NCI-H526 treated with DMSO at 0.1 percent for 48 hours (cell line): ENCODE measurements around the gene ANKRD11.
"Not testable (repeated sequence)": the region's sequence is repeated elsewhere in the genome, so short reads cannot be mapped to it uniquely, and the experiment has no call there.

Source experiments
- DNase-seq: peaks from one replicate; lab custom pipeline; 2025; lab: John Stamatoyannopoulos, UW

The ANKRD11 gene

GRCh38 chr16:89478576-89479221, 11.7 kb downstream of the ANKRD11 start:
- no peak for DNase-seq

DNA sequence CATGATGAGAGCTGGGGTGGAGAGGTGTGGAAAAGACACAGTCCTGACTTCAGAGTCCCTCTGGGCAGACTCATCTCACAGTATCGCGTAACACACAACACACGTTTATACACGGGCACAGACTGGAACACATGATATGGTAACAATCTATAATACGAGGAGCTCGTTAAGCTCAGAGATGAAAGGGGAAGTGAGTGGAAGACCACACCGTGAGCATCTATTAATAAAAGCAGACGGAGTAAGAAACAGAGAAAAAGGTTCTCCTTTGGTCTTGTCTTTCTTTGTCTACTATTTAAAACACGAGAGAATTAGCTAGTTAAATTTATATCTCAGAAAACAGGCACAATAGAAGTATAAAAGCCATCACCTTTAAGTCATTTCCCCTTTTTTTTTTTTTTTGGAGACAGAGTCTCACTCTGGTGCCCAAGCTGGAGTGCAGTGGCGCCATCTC, 13.5 kb downstream of the ANKRD11 start:
- DNase-seq, result no peak

DNA sequence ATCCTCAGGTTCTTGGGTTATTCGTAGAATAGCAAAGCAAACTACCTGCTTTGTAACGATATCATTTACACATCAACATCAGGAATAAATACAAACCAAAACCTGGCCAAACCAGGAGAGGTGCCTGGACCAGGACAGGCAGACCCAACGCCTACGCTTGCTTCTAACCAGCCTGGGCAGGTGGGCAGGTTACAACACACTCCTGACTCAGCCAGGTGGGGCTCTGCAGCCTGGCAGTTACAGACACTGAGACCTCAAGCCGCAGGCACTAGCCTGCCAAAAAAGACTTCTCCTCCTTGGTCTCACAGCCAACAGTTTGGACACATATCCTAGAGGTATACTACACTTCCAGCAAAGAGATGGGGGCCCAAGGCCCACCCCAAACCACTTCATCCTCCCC, 14.0 kb downstream of the ANKRD11 start:
- DNase-seq, result no peak

GRCh38 chr16:89475144-89475543, 15.2 kb downstream of the ANKRD11 start:
- no peak for DNase-seq

GRCh38 chr16:89473791-89474414, 16.5 kb downstream of the ANKRD11 start:
- DNase-seq, result no peak

GRCh38 chr16:89473136-89473712, 17.1 kb downstream of the ANKRD11 start:
- DNase-seq, result no peak

GRCh38 chr16:89472711-89473075, 17.7 kb downstream of the ANKRD11 start:
- DNase-seq, result no peak

- no peak for DNase-seq
These were observed 23.0 kb downstream of the ANKRD11 start for GRCh38 chr16:89467382-89467781.

- DNase-seq, result no peak
These were observed 23.4 kb downstream of the ANKRD11 start for GRCh38 chr16:89466920-89467319.

GRCh38 chr16:89463312-89463711, 27.0 kb downstream of the ANKRD11 start:
- DNase-seq, result not testable (repeated sequence)

DNA sequence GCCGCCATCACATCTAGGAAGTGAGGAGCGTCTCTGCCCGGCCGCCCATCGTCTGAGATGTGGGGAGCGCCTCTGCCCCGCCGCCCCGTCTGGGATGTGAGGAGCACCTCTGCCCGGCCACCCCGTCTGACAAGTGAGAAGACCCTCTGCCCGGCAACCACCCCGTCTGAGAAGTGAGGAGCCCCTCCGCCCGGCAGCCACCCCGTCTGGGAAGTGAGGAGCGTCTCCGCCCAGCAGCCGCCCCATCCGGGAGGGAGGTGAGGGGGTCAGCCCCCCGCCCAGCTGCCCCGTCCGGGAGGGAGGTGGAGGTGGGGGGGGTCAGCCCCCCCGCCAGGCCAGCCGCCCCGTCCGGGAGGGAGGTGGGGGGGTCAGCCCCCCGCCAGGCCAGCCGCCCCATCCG, 27.7 kb downstream of the ANKRD11 start:
- not testable (repeated sequence) for DNase-seq

- DNase-seq, result not testable (repeated sequence)
These were observed 28.5 kb downstream of the ANKRD11 start for GRCh38 chr16:89461890-89462289.

DNA sequence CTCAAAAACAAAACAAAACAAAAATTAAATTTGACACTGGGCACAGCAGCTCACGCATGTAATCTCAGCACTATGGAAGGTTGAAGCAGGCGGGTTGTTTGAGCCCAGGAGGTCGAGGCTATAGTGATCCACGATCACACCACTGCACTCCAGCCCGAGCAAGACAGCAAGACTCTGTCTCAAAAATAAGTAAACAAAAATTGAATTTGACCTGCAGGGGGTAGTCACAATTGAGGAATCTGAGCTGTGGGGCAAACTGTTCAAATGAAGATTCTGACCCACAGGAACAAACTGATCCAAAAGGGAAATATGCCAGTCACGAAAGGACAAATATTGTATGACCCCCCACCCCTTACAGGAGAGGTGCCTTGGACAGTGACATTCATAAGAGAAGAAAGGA, 29.8 kb downstream of the ANKRD11 start:
- DNase-seq, result no peak

GRCh38 chr16:89458967-89459366, 31.4 kb downstream of the ANKRD11 start:
- DNase-seq, result no peak

DNA sequence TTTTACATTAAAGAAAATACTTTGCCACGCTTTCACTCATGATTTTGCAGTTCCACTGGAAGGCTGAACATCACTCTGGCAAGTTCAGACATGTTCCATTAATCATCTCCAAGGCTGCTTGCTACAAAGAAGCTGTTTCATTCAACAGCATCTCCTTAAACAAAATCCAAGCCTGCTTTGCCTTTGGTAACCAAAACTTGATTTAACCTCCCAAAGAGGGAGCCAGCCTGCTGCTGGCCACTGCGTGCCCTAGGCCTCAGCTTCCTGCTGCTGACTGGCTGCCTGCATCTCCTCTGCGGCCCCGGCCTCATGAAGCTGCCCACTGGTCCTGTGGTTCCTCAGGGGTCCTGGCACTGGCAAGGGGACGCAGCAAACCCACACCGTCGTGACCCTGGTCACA, 31.8 kb downstream of the ANKRD11 start:
- no peak for DNase-seq

- no peak for DNase-seq
These were observed 33.9 kb downstream of the ANKRD11 start for GRCh38 chr16:89456419-89456959.

- no peak for DNase-seq
These were observed 34.7 kb downstream of the ANKRD11 start for GRCh38 chr16:89455692-89456091.

DNA sequence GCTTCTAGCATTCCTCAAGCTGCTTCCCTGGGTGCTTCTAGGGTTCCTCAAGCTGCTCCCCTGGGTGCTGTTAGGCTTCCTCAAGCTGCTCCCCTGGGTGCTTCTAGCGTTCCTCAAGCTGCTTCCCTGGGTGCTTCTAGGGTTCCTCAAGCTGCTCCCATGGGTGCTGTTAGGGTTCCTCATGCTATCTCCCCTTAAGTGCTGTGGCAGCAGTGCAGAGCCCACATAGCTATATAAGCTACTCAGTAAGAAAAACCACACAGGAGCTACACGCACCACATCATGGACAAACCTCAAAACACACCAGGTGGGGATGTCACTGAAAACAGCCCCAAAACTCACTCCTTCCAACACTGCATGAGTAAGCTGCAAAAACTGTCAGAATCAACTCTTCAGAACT, 35.2 kb downstream of the ANKRD11 start:
- DNase-seq, result no peak

GRCh38 chr16:89454378-89455125, 35.8 kb downstream of the ANKRD11 start:
- not testable (repeated sequence) for DNase-seq

GRCh38 chr16:89453501-89454321, 36.6 kb downstream of the ANKRD11 start:
- DNase-seq, result no peak

DNA sequence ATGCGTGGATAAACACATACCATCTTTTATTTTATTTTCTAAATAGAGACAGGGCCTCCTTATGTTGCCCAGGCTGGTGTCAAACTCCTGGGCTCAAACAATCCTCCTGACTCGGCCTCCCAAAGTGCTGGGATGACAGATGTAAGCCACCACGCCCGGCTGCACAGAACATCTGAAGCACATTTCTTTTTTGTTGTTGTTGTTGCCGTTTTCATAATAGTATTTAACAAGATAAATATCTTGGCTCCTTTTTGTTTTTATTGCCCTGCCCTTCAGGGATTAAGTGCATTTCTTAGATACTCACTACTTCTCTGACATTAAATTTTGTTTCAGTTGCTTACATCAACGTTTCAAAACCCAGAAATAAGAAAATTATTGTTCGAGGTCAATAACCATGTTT, 37.4 kb downstream of the ANKRD11 start:
- DNase-seq, result no peak

DNA sequence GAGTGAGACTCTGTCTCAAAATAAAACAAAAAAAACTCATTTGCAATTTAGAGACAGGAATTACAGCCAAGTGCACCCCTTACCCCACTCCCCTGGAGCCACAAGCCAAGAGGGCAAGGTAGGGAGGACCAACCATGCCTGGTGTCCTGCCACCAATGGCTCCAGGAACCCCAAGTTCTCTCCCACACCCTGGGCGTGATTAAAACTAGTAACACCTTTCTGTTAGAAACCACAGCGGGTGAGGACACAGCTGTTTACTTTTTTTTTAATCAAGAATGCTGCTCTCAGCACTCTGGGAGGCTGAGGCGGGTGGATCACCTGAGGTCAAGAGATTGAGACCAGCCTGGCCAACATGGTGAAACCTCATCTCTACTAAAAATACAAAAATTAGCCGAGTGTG, 38.1 kb downstream of the ANKRD11 start:
- DNase-seq, result no peak
